GM19043 (cell line): ENCODE results near the gene ERCC4.
A peak's percentile ranks its signal among the peaks of the same experiment; 100 is the strongest.

ENCODE experiments used
- ATAC-seq: cut with Tn5 transposase; IDR thresholded peaks from one replicate; pipeline ENCODE4 v1.9.1; 2021; ENCODE audit warnings: low read depth; ENCODE audit not compliant: unreplicated experiment

The ERCC4 gene

DNA sequence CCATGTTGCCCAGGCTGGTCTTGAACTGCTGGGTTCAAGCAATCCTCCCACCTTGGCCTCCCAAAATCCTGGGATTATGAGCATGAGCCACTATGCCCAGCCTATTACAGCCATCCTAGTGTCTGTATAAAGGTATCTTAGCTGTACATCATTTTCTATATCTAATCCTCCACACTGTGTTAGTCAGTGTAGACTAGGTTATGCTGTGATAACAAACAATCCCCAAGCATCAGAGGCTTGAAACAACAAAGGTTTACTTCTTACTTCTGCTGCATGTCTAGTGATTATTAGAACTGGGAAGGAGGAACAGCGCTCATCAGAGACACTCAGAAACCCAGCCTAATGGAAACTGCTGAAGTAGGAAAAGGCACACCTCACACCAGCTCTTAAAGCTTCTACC lies 68.1 kb downstream of the ERCC4 start:
- ATAC-seq, result no peak

DNA sequence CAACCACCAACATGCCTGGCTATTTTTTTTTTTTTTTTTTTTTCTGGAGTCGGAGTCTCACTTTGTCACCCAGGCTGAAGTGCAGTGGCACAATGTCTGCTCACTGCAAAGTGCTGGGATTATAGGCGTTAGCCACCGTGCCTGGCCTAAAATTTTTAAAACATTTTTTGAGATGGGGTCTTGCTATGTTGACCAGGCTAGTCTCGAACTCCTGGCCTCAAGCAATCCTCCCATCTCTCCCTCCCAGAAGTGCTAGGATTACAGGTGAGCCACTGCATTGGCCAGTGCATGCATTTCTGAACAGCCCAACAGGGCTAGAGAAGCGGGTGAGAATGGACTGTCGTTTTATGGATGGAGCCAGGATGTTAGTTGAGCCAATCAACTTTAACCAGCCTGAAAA lies 72.4 kb downstream of the ERCC4 start:
- ATAC-seq, result no peak

DNA sequence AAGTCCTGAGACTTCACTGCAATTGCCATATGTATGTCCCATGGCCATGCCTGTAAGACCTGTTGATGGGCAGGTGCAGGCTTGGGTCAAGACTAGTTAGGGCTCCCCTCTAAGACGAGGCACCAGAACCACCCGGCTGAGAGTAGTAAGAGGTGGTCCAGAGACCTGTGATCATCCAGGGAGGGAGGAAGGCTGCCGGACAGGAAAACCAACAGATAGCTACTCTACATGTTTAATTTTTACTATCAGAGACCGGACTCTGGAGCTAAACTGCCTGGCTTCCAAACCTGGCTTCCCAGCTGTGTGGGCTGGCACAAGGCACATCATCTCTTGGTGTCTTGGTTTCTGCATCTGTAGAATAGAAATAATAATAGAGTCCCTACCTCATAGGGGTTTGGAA lies 73.0 kb downstream of the ERCC4 start:
- ATAC-seq, result no peak

DNA sequence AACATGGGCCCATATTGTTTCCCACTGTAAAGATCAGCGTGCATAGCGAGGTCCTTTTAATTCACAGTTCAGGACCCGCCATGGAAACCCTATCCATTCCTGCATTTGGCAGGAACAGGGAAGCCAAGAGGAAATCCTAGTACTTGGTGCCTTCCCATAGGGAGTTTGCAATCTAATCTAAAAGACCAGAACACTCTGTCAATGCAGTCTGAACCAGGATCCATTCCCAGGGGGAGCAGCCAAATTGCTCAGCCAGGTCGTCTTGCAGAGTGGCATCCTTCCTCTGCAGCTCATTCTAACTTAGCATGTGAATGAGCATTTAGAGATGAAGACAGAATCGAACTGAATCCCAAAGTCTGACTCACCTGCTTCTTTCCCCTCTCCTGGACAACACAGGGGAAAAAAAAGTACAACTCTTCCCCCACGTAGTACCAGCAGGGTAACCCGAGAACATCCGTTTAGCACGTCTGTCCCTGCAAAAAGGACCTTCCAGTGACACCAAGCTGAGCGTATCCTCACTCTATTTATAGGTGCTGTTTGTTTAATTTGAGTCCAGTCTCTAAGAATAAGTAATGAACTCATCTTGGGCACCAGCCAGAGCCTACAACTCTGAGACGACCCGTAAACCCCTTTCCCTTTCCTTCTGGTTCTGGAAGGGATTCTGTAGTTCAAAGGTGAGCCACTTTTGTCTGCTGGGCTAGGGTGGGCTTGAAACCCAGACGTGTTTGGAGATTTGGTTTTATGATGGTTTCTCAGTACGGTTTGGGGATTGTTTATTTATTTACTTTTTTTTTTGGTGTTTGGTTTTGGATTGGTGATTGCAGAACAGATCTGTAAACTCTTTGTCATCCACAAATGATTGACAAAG lies 74.5 kb downstream of the ERCC4 start:
- ATAC-seq, result no peak

DNA sequence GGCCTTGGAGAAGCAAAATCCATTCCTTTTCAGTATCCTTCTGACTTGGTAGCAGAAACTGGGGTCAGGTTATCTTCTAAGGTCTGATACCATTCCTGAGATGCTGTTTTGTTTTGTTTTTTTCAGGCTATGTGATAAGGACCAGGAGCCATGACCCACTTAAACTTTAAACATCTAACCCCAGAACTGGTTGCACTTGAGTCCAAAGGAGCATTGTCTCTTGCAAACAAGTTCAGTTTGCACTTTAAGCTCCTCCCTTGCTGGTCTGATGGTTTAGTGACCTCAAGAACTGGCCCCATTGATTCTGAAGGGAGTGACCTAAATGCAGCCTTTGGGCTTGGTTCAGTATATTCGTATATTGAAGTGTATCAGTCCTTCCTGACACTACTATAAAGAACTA lies 75.2 kb downstream of the ERCC4 start:
- no peak for ATAC-seq

DNA sequence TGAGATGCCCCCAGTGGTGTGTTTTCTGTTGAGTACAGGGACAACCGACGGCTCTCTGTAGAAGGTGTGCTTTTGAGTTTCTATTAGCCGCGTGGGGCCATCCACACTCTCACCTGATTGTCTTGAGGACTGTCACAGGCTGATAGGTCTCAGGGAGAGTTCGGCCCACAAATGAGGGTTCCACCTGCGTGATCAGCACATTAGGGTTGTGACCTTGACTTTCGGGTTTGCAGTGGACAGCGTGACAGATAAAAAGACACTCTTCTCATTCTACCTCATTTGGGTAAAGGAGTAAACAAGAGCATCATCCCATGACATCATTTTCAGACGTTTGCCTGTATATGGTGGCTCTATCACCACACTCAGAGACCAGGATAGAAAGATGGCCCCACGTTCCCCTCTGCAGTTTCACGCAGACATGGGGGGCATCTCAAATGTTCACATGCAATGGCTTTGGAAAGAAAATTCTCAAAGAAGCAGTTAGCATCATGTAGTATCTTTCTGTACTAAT lies 76.9 kb downstream of the ERCC4 start:
- ATAC-seq, result no peak

DNA sequence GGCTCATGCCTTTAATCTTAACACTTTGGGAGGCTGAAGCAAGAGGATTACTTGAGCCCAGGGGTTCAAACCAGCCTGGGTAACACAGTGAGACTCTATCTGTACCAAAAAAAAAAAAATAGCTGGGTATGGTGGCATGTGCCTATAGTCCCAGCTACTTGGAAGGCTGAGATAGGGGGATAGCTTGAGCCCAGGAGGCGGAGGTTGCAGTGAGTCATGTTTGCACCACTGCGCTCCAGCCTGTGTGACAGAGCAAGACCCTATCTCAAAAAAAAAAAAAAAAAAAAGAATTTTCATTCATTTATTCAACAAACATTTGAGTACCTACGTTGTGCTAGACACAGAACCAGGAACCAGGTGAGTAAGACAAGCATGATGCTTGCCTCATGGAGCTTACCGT lies 77.6 kb downstream of the ERCC4 start:
- ATAC-seq, result no peak

DNA sequence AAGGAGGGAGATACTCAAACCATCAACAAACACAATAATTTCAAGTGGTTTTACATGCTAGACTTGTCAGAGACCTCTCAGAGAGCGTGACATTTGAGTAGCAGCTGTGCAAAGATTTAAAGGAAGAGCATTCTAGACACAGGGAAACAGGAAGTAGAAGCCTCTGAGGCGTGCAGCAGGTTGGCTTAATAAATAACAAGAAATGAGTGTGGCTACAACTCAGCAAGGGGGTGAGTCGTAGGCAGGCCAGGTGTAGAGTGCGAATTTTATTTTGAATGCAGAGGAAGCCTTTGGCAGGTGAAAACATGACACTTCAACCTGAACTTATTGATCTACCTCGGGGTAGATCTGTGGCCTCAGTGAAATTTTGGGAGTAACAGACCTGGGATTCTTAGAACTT lies 78.0 kb downstream of the ERCC4 start:
- ATAC-seq, result peak; percentile 92

DNA sequence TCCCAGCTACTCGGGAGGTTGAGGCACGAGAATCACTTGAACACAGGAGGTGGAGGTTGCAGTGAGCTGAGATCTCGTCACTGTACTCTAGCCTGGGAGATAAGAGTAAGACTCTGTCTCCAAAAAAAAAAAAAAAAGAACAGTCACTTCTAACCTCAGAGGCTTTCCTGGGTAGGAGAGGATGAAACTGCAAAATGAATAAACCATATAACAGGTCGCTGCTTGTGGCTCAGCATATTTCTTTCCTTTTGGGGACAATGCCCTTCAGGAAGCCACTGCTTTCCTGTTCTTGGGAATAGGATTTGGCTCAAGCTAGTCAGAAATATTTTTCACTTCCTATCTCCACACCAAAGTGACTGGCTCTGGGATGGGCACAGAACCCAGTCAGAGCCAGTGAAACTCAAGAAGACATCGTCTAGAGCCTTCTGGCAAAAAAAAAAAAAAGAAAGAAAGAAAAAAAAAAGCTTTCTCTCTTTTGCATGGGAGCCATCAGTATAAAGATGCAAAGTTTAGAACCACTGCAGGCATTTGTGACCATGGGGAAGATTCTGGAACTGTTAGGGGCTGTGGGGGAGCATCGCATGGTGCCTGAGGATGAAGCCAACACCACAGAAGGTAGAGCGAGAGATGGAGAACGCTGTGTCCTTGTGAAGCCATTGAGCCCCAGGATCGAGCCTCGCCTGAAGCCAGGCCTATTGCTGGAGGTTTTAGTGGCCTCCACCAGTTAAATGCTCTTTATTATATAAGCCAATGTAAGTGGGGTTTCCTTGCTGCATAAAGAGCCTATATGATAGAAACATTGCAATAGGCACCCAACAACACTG lies 79.3 kb downstream of the ERCC4 start:
- no peak for ATAC-seq

DNA sequence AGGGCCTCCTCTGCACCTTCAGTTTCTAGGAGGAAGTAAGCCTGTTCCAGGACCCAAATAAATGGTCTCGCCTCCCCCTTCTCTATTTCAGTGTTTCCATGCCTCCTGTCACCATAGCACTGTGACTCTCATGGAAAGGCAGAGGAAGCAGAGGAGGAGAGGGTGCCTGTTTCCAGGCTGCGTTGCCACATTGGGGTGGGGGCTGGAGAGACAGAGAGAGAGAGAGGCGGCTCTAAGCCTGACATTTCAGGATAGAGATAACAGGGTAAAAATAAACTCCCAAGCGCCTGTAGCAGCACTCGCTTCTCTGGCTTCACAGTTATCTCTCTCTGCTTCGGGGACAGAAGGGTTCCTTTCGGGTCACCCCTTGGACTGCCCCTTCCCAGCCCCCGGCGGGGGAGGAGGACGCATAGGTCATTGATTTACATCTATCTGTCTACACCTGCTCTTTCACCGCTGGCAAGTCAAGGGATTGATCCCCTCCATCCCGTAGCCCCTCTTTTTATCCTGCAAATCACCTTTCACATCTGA lies 80.0 kb downstream of the ERCC4 start:
- ATAC-seq, result no peak

DNA sequence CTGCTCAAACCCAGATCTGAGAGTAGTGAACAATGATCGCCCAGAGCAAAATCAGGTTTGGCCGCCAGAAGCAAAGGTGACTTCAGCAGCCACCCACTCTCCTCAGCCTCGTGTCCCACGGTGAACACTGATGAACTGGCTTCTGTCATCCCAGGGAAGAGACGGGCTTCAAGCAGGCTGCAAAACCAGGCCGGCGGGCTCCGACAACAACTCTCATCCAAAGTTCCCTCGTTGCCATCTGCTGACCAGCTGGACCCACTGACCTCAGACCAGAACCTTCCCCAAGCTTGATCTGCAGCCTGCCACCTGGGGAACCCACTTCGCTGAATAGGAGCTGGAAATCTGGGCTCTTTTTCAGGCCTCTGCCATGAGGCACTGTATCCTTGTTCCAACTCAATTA lies 81.6 kb downstream of the ERCC4 start:
- no peak for ATAC-seq
